GM18868 (cell line): ENCODE measurements around the gene TRAF3.
"Not testable (repeated sequence)": the region's sequence is repeated elsewhere in the genome, so short reads cannot be mapped to it uniquely, and the experiment has no call there.

Source experiments
- ATAC-seq: cut with Tn5 transposase; IDR thresholded peaks from one replicate; pipeline ENCODE4 v1.9.1; 2021; ENCODE audit warnings: mild to moderate bottlenecking, moderate library complexity; ENCODE audit not compliant: unreplicated experiment

The TRAF3 gene

DNA sequence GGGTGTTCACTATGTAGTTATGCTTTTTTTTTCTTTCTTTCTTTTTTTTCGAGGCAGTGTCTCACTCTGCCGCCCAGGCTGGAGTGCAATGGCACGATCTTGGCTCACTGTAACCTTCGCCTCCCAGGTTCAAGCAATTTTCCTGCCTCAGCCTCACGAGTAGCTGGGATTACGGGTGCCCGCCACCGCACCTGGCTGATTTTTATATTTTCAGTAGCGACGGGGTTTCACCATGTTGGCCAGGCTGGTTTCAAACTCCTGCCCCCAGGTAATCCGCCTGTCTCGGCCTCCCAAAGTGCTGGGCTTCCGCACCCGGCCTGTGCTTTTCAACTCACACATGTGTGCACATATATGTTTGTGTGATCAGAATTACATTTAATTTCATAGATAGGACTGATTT is 106.3 kb downstream of the TRAF3 start:
- no peak for ATAC-seq

DNA sequence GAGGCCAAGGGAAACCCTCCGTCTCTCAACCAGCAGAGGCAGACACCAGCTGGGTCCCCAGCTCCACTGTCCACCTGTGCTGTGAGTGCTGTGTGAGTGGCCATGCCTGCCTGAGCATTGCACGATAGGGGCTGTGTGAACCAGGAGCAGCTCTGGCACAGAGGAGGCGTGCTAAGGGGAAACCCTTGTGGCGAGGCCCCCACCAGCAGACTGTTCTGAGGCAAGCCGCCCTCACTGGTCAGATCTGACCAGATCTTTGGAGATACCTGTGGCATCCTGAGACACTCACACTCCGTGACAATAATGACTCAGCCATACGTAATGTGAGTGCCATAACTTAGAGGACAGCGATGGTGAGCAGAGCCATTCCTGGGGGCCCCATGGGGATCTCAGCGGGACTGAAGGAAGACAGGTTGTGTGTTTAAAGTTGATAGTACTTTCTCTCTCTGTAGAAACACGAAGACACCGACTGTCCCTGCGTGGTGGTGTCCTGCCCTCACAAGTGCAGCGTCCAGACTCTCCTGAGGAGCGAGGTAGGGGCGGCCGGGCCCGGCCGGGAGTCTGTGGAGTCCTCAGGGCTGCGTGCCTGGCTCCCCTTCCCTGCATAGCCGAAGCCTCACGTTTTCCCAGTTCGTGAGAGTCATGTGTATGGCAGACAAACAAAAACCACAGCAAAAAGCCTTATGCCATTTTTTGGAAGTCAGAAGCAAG is 108.6 kb downstream of the TRAF3 start:
- no peak for ATAC-seq

DNA sequence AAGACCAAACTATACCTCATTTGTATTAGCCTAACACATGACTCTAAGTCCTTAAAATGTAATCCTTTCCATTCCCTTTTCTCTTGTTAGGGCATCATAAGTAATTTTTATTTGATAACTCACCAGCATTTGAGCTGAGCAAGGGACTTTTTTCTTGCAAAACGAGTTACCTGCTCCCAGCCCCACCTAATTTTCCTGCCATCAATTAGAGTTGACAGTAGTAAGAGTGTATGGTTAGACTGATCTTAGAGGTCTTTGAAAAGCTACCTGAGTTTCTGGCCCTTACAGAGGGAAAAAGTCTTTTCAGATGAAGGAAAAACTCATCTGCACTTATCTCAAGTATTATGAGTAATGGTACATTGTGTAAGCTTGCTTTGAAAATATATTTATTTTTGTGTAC is 111.5 kb downstream of the TRAF3 start:
- ATAC-seq = no peak

DNA sequence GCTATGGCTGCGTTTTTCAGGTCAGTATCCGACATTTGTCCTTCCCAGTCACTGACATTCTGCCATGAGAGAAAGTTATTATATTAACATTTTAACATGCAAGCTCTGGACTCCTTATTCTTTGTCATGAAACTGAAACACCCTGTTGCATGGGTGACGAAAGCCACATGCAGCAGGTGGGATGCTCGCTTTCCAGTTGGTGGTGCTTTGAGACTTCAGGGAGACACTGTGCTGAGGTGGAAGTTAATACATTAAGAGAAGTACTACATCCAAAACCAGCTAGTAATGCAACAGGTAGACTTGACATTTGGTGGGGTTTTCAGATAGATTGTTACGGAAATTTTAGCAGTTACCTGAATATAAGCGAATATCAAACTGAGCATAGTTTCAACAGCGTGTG is 112.4 kb downstream of the TRAF3 start:
- ATAC-seq = no peak

DNA sequence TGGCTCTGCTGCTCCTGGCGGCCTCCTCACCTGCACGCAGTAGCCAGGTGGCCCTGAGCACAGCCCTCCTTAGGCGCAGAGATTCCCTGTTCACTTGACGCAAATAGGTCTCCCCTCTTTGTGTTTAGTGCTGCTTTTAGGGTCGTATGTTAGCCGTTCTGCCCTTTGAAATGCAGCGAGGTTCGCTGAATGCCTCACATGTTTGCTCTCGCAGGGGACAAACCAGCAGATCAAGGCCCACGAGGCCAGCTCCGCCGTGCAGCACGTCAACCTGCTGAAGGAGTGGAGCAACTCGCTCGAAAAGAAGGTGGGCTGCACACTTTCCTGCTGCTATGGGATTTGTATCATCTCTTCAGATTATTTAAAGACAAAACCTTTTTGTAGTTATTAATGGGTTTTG is 113.9 kb downstream of the TRAF3 start:
- no peak for ATAC-seq

DNA sequence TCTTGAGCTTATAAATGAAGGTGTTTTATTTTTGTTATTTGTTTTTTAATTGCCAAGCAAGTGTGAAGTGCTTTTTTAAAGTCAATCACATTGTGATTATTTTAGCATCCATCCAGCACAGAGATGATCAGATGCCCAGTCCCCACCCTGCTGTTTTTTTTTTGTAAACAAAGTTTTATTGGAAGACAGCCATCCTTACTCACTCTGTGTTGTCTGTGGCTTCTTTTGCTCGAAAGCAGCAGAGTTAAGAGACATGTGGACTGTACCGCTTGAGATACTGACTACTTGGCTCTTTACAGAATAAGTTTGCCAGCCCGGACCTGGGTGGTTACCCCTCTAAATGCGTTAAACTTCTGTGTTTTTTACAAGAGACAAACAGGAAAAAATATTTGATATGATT is 114.3 kb downstream of the TRAF3 start:
- ATAC-seq = no peak

DNA sequence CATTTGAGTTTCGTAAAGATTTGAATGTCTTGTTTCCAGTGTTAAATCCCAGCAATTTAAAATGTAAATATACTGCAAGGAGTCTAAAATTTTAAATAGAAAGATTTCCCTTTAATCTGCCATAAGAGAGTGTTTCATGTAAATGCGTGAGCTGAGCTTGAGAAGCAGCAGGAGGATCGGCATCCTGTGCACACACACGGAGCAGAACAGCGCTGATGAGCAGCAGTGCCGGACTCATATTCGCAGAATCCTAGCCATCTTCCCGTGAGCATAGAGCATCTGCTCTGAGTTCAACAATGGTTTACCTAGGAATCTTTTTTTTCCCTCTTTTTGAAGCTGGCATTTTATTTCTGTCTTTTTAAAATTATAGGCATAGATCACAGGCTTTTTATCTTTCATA is 115.4 kb downstream of the TRAF3 start:
- ATAC-seq = no peak

DNA sequence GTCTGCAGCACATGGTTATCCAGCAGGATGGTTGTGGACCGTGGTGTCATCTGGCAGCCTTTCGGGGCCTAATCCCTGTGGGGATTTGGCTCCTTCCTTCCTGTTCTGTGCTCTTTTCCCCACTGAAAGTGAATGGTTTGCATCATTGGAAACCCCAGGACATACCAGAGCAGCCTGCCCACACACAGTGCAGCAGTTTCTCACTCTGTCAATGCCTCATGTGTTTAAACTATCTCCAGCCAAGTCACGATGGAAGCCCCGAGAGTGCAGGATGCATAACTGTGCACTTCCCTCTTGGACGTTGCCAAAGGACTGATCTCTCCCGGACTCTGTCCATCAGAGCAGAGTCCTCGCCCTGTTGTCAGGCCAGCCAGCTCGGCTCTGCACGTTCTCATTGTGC is 116.2 kb downstream of the TRAF3 start:
- ATAC-seq = no peak

DNA sequence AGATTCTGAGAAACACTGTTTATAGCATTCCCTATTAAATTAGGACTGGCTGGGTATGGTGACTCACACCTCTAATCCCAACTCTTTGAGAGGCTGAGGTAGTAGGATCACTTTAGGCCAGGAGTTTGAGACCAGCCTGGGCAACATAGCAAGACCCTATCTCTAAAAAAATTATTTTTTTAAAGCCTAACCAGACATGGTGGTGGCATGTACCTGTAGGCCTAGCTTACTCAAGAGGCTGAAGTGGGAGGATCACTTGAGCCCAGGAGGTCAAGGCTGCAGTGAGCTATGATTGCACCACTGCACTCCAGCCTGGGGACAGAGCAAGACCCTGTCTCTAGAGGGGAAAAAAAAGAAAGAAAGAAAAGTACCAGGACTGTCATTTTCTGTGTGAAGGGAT is 119.5 kb downstream of the TRAF3 start:
- ATAC-seq = not testable (repeated sequence)

DNA sequence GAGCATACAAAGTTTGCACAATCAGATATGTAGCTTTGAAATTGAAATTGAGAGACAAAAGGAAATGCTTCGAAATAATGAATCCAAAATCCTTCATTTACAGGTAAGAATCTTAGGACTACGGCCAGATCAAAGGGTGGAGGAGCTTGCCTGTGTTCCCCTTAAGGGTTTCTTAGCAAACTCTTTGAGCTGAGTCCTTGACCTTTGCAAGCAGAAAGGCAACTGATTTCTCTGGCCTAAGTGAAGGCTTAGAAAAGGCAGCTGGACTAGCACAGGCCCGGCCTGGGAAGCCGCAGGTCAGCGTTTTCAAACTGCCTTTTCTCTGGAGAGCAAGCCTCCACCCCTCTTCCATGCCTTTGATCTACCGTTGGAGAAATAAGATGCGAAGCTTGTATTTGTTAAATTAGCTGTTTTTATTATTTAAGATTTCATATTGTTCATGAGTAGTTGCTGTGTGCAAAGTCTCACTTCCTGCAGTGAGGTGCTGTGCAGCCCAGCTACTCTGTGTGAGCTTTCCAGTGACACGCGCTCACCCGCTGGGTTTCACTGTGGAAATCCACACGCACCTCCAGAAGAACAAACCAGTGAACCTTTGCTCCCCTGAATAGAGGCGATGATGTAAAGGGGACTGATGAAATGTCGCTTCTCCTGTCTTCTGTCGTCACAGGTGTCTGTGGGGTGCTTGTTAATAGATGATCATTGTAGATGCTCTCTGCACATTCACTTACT is 120.2 kb downstream of the TRAF3 start:
- ATAC-seq = no peak

DNA sequence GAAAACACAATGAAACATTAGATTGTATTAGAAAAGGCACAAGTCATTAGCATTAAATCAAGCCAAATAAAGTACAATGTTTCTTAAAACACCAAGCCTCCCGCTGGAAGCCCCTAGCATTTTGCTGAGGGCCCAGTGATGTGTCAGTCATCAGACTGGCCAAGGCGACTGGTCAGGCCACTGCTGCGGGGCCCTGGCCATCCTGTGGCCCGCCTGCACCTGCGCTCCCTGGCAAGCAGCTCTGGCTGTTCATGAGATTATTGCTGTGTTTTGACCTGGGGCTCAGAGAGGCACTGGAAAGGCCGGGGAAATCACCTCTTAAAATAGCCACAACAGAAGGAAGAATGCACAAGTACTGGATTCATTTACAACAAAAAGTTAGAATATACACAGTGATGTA is 121.0 kb downstream of the TRAF3 start:
- ATAC-seq = no peak

DNA sequence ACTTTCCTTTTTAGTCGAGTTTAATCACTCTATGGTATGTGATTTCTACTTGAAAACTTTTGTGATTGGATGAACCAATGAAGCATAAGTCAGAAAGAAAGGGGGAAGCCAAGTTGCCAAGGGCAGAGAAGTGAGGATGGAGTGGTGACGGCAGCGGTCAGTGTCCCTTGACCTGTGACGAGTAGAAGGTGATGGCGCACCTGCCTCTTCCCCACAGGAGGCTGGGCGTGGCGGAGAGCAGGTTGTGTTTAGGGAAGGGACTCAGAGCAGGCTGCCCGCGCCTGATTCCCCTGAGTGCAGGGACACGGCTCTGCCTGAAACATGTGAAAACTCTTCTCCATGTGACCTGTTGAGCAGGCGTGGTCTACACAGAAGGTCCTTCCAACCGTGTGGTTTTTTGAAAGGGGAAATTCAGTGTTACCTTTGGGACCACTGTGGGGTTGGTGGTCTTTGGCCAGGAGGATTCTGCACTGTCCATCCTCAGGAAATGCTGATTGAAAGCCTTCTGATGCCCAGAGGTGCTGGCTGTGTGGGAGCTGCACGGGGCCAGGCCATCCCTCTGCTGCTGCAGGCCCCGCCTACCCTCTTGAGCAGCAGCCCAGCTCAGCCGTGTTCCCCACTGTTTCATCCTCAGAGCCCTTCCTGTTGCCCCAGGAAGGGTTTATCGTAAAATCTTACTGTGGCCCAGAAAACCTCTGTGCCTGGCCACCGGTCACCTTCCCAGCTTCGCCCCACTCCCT is 121.7 kb downstream of the TRAF3 start:
- ATAC-seq = no peak

DNA sequence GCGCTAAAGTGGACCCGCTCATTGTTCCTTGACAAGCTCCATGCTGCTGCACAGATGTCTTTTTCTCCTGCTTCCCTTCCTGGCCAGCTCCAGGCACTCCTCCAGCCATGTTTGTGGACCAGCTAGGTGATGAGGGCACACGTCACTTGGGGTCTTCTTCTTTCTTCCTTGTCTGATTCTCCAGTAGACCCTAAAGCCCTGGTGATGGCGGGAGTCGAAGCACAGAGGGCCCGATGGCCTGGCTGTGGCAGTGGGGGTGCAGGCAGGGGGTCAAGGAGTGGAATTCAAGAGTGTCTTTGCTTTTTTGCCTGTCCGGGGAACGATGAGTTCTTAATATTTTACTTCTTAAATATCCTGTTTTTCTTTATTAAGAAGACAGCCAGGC is 122.3 kb downstream of the TRAF3 start:
- no peak for ATAC-seq

DNA sequence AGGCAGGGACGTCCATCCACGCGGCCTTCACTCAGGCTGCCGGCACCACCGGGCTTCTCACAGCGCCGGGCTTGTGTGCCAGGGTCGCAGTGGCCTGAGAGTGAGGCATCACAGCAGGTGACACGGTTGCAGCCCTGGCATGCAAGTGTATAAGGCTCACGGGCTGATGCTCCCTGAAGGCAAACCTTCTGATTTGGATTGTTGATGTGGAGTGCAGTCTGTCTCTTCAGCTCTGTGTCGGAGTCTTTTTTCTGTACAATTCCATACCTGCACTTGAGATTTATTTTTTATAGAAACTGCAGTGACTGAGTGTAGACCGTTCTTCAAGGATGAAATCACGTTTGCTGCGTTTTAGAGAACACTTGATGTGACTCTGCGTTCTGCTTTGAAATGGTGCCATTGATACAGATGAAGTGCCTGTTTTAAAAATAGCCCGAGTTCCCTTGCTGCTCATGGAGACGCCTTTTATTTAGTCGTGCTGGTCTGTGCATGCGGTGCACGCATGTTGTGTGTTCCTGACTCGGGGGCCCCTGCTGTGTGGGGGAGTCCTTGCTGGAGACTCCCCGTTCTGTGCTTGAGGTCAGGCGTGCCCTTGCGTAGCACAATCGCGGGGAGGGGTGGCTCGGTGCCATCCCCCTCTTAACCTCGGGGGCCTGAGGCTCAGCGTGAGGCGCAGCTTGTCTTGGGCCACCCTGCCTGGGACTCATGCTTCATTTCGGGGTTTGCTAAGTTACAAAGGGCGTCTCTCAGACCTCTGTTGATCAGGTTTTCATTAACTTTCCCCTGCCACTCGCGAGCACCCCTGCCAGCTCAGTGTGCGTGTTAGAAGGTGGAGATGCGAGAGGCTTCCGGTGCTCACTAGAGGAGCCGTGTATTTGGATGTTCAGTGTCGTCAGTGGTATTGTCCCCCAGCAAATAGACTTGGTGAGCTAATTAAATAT is 123.7 kb downstream of the TRAF3 start:
- ATAC-seq = peak; percentile 64

DNA sequence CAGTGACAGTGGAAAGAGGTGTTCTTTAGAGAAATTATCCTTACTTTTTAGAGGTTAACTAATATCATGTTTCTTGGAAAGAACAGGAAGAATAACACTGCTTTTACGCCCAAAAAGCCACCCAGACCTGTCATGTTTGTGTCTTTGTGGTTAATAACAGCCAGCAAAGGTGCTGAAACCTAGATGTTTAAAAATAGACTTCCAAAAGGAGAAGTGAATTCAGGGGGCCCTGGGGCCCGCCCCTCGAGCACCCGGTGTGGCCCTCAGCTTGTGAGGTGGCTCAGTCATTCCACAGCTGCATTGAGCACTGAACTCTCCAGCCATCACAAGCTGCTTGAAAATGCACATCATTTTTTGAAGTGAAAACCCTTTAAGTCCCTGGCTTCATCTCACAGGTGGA is 124.4 kb downstream of the TRAF3 start:
- peak; percentile 78 for ATAC-seq

DNA sequence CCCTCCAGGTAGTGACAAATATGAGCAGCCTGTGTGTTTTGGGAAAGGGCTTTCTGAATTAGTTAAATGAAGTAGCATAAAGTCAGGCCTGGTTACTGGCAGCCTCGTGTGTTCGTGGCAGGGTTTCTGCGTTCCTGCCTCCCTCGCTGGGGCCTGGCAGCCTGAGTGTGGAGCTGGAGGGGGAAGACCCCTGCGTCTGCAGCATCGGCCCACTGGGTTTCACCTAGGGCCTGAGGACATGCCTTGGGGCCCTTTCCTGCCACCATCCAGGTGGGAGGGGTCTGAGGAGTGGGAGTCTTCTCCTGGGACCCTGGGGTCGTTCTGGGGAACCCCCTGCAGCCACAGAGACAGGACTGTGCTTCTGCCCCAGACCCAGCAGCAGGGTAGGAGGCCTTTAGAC is 124.8 kb downstream of the TRAF3 start:
- ATAC-seq = peak; percentile 14

DNA sequence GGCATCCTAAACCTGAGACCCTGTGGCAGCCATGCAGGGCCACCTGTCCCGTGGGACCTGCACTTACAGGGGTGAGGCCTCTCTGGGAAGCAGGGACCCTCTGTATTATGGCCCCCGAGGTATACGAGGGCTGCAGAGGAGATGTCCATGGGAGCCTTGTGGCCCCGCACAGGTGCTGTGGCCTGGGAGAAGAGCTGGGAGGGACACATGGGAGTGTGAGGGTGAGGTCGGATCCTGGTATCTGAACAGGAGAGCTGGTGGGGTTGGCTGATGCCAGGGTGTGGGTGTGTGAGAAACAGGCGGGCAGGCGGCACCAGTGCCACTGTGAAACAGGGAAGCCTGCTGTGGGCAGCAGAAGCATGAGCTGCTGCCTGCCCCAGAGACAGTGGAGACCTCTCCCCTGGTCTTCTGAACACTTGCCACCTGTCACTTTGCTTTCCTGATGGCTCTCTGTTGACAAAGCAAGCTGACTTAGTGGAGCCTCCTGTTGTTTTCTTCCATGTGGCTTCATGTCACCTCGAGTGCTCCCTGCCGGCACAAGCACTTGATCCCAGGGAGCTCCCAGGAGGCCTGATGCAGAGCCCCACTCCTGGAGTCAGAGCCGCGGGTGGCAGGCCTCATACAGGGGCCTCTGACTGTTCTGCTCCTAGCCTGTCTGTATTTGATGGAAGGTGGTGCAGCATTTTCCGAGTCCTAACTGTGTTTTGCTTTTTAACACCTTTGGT is 125.4 kb downstream of the TRAF3 start:
- ATAC-seq = no peak

DNA sequence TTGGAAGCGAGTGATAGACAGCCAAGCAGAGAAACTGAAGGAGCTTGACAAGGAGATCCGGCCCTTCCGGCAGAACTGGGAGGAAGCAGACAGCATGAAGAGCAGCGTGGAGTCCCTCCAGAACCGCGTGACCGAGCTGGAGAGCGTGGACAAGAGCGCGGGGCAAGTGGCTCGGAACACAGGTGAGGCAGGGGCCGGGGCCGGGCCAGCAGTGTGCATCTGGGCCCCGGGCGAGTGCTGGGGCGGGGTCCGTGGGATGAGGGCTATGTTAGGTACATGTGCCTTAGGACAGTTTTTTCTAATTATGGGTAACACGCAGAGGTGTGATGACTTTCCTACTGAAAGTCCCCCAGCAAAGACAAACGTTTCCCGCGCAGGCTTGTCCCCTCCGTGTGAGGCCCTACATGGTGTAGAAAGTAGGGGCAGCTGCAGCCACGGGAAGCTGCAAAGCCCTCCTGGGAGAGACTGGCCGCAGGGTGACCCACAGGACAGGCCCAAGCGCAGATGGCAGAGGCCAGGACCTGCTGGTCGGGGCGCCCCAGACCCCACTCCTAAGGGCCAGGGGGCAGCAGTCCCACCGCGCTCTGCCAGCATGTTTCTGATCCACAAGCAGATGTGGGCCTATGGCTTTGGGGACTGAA is 126.1 kb downstream of the TRAF3 start:
- no peak for ATAC-seq

DNA sequence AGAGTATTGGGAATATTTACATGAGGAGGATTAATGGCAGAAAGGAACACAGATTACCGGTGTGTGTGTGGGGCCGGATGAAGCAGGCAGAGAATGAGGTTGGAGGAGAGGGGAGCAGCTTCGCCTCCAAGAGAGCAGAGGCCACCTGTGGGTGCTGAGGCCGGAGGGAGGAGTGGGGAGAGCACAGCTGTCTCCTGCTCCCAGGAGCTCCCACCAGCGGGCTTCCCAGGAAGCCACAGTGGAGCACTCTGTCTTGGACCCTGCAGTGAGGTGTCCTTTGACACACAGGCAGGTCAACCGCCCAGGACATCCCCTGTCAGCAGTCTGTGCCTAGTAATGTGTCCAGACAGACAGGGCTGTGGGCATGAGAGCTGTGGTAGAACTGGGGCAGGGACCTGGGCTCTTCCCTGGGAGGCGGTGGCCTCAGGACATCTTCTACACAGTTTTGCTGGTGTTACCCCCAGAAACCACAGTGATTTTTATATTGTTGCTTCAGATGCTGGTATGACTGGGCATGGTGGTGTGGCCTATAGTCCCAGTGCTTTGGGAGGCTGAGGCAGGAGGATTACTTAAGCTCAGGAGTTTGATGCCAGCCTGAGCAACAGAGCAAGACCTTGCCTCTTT is 126.8 kb downstream of the TRAF3 start:
- no peak for ATAC-seq
